SK-N-MC (cell line): ENCODE data around the gene CDCA4.
"Not testable (repeated sequence)": the region's sequence is repeated elsewhere in the genome, so short reads cannot be mapped to it uniquely, and the experiment has no call there.

Experiments used
- DNase-seq: peaks from one replicate; pipeline ENCODE4 v3.0.0-alpha.2; 2011; ENCODE audit warnings: low read depth, low spot score
- H3K27ac ChIP-seq: fragments of 200-600 bp; sonication (generic); 2 replicates; pipeline ENCODE4 v1.5.1; 2016; ENCODE audit warnings: mixed run types
- H3K36me3 ChIP-seq: fragments of 200-600 bp; sonication (generic); 2 replicates; pipeline ENCODE4 v1.6.1; 2017; ENCODE audit warnings: antibody characterized with exemption, low read length, mixed read lengths; ENCODE audit not compliant: insufficient read depth
- H3K4me3 ChIP-seq: fragments of 200-600 bp; sonication (generic); 2 replicates; pipeline ENCODE4 v1.5.1; 2016
- H3K9ac ChIP-seq: fragments of 200-600 bp; sonication (generic); 2 replicates; pipeline ENCODE4 v1.8.0; 2017; ENCODE audit warnings: mixed run types, mixed read lengths; ENCODE audit not compliant: insufficient read length
- H3K9me3 ChIP-seq: fragments of 200-600 bp; sonication (generic); 2 replicates; pipeline ENCODE4 v1.6.1; 2017; ENCODE audit warnings: low read depth, mild to moderate bottlenecking, antibody characterized with exemption, low read length, moderate library complexity, mixed read lengths
- EZH2 ChIP-seq: fragments of 200-600 bp; sonication (generic); IDR thresholded peaks from one replicate; pipeline ENCODE4 v1.6.1; 2017; ENCODE audit warnings: antibody characterized with exemption
- FOXP2 ChIP-seq: optimal IDR thresholded peaks from 2 replicates; pipeline ENCODE3; 2011; ENCODE audit warnings: mild to moderate bottlenecking, moderate library complexity; ENCODE audit not compliant: insufficient read depth; ENCODE audit errors: extremely low read length, control extremely low read depth
- POLR2AphosphoS5 ChIP-seq: IDR thresholded peaks from 2 replicates; pipeline ENCODE4 v1.6.1; 2012; ENCODE audit warnings: mild to moderate bottlenecking, low read depth, low read length, borderline replicate concordance

The CDCA4 gene

GRCh38 chr14:105042813-105043212 lies 21.9 kb upstream of the CDCA4 start:
- Histone ChIP-seq H3K4me3 (no peak overlapping the region), H3K27ac (no peak overlapping the region), H3K9ac (no peak overlapping the region), H3K36me3 (no peaks in the 10 kb centered on the region), H3K9me3 (no peaks in the 10 kb centered on the region)
- DNase-seq: no peak
- TF ChIP-seq EZH2: no peak
- TF ChIP-seq POLR2AphosphoS5: no peak
- no peak for TF ChIP-seq FOXP2

- no peak overlapping the region for H3K4me3 ChIP-seq
- no peak for DNase-seq
- TF ChIP-seq FOXP2: no peak
- no peak for TF ChIP-seq POLR2AphosphoS5
- TF ChIP-seq EZH2: no peak
- no peaks in the 10 kb centered on the region for H3K9me3 ChIP-seq
- no peaks in the 10 kb centered on the region for H3K36me3 ChIP-seq
- no peak overlapping the region for H3K9ac ChIP-seq
- no peak overlapping the region for H3K27ac ChIP-seq
These were observed 21.2 kb upstream of the CDCA4 start for GRCh38 chr14:105041841-105042765.

DNA sequence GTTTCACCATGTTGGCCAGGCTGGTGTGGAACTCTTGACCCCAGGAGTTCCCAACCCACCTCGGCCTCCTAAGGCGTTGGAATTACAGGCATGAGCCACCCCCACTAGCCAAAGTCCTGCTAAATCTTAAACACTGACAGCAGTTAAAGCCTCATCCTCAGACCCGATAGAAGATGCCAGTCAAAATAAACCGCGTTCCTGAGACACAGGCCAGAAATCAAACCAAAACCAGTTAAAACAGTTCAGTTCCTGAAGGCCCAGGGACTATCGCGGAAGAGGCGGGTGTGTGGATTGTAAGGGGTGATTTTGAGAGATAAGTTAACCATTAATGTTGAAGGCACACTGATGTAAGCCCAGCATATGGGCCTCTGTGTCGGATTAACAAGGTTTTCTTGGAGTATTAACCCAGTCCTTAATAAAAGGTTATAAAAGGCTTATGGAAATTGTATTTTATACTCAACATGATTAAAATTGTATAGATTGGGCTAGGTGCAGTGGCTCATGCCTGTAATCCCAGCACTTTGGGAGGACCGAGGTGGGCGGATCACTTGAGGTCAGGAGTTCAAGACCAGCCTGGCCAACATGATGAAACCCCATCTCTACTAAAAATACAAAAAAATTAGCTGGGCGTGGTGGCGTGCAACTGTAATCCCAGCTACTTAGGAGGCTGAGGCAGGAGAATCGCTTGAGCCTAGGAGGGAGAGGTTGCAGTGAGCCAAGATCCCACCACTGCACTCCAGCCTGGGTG lies 18.7 kb upstream of the CDCA4 start:
- H3K4me3 ChIP-seq: no peak overlapping the region
- no peak for TF ChIP-seq POLR2AphosphoS5
- TF ChIP-seq EZH2: no peak
- TF ChIP-seq FOXP2: no peak
- H3K36me3 ChIP-seq: no peaks in the 10 kb centered on the region
- no peak for DNase-seq
- no peak overlapping the region for H3K9ac ChIP-seq
- H3K9me3 ChIP-seq: no peaks in the 10 kb centered on the region
- no peak overlapping the region for H3K27ac ChIP-seq

DNA sequence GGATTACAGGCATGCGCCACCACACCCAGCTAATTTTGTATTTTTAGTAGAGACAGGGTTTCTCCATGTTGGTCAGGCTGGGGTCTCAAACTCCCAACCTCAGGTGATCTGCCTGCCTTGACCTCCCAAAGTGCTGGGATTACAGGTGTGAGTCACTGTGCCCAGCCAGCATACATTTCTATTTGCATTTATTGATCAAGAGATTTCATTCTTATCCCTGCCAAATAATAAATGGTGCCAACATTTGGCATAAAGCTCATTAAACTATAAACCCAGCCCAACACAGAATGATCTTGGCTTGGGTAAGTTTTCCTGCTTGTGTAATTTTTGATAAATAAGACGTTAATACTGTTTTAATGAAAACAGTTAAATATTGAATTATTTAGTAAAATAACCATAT lies 14.7 kb upstream of the CDCA4 start:
- not testable (repeated sequence) for H3K27ac ChIP-seq, H3K9me3 ChIP-seq, H3K9ac ChIP-seq, H3K4me3 ChIP-seq, H3K36me3 ChIP-seq, DNase-seq

DNA sequence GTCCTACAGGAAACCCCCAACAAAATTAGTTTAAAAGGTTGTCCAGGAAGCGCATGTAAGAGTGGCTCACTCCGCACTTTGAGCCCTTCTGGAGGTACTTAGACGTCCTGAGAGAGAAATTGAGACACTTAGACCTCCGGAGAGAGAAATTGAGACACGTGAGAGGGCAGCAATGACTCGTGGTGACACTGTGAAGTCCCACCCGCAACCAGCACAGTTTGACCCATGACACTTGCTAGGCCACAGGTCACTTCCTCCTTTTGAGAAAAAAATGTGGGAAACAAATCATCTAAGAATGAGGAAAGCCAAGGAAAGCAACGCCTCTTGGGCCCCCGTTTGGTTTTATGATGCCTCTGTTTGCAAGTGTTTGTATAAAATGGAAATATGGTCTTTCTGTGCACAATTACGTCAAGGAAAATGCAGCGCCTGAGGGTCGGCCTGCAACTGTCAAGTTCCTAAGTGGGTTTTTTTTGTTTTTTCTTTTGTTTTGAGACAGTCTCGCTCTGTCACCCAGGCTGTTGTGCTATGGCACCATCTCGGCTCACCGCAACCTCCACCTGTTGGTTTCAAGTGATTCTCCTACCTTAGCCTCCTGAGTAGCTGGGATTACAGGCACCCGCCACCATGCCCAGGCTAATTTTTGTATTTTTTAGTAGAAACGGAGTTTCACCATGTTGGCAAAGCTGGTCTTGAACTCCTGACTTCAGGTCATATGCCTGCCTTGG lies 13.6 kb upstream of the CDCA4 start:
- no peaks in the 10 kb centered on the region for H3K36me3 ChIP-seq
- TF ChIP-seq FOXP2: no peak
- TF ChIP-seq POLR2AphosphoS5: no peak
- TF ChIP-seq EZH2: no peak
- H3K27ac ChIP-seq: no peak overlapping the region
- no peak overlapping the region for H3K4me3 ChIP-seq
- H3K9me3 ChIP-seq: no peaks in the 10 kb centered on the region
- no peak overlapping the region for H3K9ac ChIP-seq
- DNase-seq: no peak

DNA sequence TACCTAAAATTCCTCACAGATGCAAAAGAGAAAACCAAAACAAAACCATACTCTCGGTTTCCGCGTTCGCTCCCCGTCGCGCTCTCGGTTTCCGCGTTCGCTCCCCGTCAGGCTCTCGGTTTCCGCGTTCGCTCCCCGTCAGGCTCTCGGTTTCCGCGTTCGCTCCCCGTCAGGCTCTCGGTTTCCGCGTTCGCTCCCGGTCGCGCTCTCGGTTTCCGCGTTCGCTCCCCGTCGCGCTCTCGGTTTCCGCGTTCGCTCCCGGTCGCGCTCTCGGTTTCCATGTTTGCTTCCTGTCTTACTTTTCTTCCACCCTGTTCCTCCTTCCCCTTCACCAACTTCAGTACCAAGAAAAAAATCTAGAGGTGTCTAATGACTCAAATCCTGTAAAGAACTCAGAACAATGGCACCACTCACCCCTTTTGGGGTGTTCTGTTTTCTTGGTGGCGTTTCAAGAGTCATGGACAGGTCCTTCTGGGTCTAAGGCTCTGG lies 12.6 kb upstream of the CDCA4 start:
- H3K9ac ChIP-seq, H3K4me3 ChIP-seq, H3K27ac ChIP-seq, H3K9me3 ChIP-seq, H3K36me3 ChIP-seq, DNase-seq: not testable (repeated sequence)

GRCh38 chr14:105032451-105032901 lies 11.6 kb upstream of the CDCA4 start:
- not testable (repeated sequence) for H3K4me3 ChIP-seq, DNase-seq, H3K9ac ChIP-seq, H3K36me3 ChIP-seq, H3K27ac ChIP-seq, H3K9me3 ChIP-seq

- Histone ChIP-seq H3K9ac (no peak overlapping the region), H3K27ac (no peak overlapping the region), H3K4me3 (no peak overlapping the region), H3K9me3 (no peaks in the 10 kb centered on the region), H3K36me3 (no peaks in the 10 kb centered on the region)
- no peak for DNase-seq
- TF ChIP-seq POLR2AphosphoS5 (no peak), EZH2 (no peak)
These were observed 10.0 kb upstream of the CDCA4 start for GRCh38 chr14:105030836-105031396.
